ENCODE data around the gene MST1R.
A peak's percentile ranks its signal among the peaks of the same experiment; 100 is the strongest.

The MST1R gene

DNA sequence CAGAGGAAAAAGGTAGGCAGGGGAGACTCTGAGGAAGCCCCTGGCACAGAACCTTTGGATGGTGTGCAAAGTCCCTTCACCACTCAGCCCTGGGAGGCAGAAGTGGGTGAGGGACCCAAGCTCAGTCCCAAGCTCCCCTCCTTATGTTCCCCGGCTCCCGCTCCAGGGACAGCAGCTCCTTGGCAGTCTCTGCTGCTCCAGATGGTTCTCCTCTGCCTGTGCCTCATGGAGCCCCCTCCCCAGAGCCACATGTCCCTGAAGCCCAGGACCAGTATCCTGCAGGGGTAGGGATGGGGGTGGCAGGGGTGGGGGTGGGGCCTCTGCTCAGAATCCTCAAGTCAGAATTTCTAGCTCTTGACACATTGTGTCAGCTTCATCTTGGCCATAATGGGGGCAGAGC, 26.0 kb downstream of the MST1R start:
- no peak for DNase-seq (ENCODE audit: low read depth)
- no peak overlapping the region for H3K4me3 ChIP-seq (ENCODE audit: low read depth, low read length)
- TF ChIP-seq, protein P1, sequence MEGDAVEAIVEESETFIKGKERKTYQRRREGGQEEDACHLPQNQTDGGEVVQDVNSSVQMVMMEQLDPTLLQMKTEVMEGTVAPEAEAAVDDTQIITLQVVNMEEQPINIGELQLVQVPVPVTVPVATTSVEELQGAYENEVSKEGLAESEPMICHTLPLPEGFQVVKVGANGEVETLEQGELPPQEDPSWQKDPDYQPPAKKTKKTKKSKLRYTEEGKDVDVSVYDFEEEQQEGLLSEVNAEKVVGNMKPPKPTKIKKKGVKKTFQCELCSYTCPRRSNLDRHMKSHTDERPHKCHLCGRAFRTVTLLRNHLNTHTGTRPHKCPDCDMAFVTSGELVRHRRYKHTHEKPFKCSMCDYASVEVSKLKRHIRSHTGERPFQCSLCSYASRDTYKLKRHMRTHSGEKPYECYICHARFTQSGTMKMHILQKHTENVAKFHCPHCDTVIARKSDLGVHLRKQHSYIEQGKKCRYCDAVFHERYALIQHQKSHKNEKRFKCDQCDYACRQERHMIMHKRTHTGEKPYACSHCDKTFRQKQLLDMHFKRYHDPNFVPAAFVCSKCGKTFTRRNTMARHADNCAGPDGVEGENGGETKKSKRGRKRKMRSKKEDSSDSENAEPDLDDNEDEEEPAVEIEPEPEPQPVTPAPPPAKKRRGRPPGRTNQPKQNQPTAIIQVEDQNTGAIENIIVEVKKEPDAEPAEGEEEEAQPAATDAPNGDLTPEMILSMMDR (IDR thresholded peaks at IDR 0.05; ENCODE audit: low read depth, low read length, missing control alignments), result no peak

DNA sequence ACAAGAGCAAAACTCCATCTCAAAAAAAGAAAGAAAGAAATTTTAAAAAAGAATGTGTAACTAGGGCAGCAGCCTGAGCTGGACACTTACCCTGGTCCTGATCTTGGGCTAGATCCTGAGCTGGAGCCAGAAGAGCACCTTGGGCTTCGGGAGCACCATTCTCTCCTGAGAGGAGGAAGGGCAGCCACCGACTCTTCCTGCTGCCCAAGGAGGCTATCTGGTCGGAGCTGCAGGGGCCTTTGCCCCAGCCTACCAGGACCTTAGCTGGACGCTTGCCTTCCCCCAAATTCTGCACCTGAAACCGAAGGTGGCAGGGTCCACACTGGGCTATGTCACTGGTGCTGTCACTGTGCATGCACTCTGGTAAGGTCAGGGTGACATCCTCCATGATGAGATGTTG, 27.1 kb downstream of the MST1R start:
- TF ChIP-seq, protein P1 (IDR thresholded peaks at IDR 0.05; ENCODE audit: low read depth, low read length, missing control alignments), result no peak
- no peak overlapping the region for H3K4me3 ChIP-seq (ENCODE audit: low read depth, low read length)
- no peak for DNase-seq (ENCODE audit: low read depth)

DNA sequence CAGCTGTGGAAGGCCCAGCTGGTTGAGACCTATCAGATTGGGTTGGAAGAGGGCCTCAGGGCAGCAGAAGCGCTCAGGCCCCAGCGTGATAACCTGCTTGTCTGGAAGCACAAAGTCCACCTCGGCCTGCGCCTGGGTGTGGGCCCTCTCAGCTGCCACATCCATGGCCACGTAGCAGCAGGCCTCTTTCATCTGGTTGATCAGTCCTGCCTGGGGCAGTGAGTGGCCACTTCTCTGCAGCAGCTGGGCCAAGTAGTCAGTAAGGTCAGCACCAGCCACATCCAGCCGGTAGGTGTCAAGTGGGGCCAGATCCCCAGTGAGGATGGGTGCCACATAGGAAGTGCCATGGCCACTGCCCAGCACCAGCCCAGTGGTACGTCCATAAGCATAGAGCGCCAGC, 30.1 kb downstream of the MST1R start:
- TF ChIP-seq, protein P1 (IDR thresholded peaks at IDR 0.05; ENCODE audit: low read depth, low read length, missing control alignments), result no peak
- no peak overlapping the region for H3K4me3 ChIP-seq (ENCODE audit: low read depth, low read length)
- DNase-seq (ENCODE audit: low read depth), result no peak

DNA sequence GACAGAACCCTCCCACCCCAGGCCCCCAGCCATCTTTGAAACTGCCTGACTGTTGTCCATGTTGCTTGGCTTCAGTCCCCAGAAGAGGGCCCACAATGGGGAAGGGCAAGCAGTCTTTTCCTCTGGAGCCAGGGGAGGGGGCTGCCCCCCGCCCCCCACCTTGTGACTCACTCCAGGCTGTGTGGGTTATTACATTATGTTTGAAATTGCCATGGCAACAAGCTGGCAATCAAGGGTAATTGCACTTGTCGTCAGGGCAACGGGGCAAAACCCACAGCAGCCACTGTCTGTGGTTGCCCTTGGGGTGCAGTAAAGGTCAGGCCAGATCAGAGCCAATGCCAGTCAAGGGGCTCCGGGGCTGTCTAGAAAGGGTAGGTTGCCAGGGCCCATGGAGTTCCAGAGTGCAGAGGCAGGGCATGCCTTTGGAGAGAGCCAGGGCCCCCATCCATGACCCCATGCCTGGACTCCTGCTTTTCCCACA, 30.8 kb downstream of the MST1R start:
- H3K4me3 ChIP-seq (ENCODE audit: low read depth, low read length), result no peak overlapping the region
- DNase-seq (ENCODE audit: low read depth), result no peak
- TF ChIP-seq, protein P1 (IDR thresholded peaks at IDR 0.05; ENCODE audit: low read depth, low read length, missing control alignments), result no peak

DNA sequence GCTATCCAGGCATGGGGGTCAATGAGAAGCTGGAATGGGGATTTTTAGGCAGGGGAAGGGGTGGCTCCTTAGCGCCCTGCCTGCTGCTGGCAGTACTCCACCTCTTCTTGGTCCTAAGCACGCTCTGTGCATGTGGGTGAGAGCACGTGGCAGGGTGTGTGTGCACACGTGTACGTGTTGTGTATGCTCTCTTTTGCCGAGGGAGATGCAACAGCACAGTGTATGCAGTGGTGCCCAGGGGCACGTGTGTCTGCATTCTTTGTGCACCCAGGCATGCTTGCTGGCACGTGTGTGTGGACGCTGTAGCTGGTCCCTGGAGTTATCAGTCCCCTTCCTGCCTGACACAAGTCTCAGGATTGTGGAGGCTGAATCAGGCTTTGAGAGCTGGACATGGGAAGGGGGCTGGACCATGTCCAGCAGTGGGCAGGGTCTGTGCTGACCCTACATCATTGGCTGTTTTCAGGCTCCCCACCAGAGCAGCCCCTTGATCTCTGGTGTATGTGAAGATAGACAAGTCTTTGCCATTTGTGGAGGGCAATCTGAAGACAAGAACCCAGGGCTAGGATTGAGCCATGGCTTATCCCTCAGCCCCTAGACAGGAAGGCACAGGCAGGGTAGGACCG, 32.0 kb downstream of the MST1R start:
- no peak for DNase-seq (ENCODE audit: low read depth)
- TF ChIP-seq, protein P1 (IDR thresholded peaks at IDR 0.05; ENCODE audit: low read depth, low read length, missing control alignments), result no peak
- no peak overlapping the region for H3K4me3 ChIP-seq (ENCODE audit: low read depth, low read length)

DNA sequence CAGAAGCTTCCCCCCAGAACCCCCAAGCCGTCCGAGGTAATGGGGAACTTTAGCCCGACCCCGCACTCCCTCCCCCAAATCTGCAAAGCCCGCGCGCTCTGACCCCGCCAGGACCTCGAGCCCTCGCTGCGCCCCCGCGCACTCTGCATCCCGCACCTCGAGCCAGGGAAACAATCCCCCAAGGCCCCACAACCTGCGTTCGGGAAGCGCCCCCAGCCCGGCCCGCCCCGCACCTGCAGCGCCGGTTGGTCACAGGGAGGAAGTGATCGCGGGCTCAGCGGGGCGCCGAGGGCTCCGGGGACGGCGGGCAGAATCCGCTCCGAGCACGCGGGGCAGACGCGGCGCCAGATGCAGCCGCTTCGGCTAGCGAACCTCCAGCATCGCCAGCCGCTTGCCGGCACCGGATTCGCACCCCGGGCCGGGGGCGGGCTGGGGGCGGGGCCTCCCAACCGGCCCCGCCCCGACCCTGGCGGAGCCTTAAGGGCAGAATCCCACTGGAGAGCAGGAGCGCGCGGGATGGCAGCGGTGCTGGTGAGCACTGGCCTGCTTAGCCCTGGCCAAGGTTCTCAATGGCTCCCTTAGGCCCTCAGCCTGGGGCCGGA, 34.0 kb downstream of the MST1R start, which contains the start of gene CAMKV:
CAMKV (minus strand) TSS at position 382 of the 602 bp plus-strand sequence. CDS start 7,518 bp downstream, outside the sequence.
- TF ChIP-seq, protein P1 (IDR thresholded peaks at IDR 0.05; ENCODE audit: low read depth, low read length, missing control alignments), result no peak
- no peak for DNase-seq (ENCODE audit: low read depth)
- peak within 1 kb of the TSS; percentile 13 for H3K4me3 ChIP-seq (ENCODE audit: low read depth, low read length)

All from GM12864 (cell line).